Left colon (tissue), 2 donors: ENCODE measurements around the gene GRIFIN. TPM values are rescaled to one million over a fixed set of nuclear protein-coding genes. Genes with fewer than 3 reads are reported as not detected.
"Not testable (repeated sequence)": the region's sequence is repeated elsewhere in the genome, so short reads cannot be mapped to it uniquely, and the experiment has no call there.

Experiments used
- ATAC-seq: fragments of 200-7000 bp; cut with Tn5 transposase; one replicate; pipeline ENCODE4 v1.9.1; 2020; ENCODE audit warnings: mild to moderate bottlenecking, moderate library complexity
- DNase-seq, 2 donors: peaks; one replicate each; pipeline ENCODE4 v3.0.0-alpha.2; 2020
- intact Hi-C, 2 donors: fragments of 100-400 bp; cut with DNase I in 1 of 2; cut with micrococcal nuclease in 1 of 2; formaldehyde crosslinking; loops; one replicate each; pipeline versions ENCODE4 v1.11.2 to v1.14.0; 2022; cut with DNase I, micrococcal nuclease
- total RNA-seq, 2 donors: library from RNA; stranded (reverse); fragmentation: NEBNext Ultra II Directional; extraction: Animal tissue kit (Norgen Biotek cat#: 25700); gene quantifications; one replicate each; pipeline ENCODE4 v1.2.1, GENCODE V29; 2021
- donor health status: DM: no; HTN: no; CAD: no.
- donor health status: DM: yes; HTN: yes; CAD: no.

GRIFIN gene
- total RNA-seq, 2 donors from 2014 or later: not detected

DNA sequence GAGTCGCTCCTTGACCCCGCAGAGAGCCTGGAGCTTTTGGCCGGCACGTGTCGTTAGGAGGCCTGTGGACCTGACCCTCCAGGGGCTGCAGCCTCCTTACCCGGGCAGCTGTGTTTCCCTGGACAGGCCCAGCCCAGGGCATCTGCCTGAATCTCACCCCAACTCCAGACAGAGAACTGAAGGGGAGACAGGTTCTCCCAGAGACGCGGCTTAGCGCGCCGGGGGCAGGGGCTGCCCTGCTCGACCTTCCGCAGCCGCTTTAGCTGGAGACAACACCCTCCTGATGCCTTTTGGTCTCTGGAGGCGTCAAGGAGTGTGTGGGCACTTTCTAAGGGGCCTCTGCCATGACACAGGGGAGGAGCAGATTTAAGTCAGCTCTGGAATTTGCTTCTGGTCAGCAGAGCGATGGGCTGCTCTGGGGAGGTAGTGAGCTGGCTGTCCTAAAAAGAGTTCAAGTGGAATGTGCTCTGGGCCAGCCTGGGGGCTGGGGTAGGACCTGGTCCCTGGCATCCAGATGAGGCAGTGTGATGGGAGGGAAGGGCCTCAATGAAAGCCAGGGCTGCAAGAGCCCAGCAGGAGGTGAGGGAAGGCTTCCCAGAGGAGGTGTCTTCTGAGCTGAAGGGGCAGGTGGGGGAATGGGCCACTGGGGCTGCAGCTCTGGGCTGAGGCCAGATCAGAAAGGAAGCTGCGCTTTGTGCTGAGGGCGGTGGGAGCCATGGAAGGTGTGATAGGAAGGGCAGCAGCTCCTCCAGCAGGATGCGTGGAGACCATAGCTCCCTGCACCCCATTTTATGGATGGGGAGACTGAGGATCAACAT, 5.8 kb downstream of the GRIFIN start:
- no peak for ATAC-seq
- intact Hi-C loops: no loop called here
- DNase-seq: no peak

DNA sequence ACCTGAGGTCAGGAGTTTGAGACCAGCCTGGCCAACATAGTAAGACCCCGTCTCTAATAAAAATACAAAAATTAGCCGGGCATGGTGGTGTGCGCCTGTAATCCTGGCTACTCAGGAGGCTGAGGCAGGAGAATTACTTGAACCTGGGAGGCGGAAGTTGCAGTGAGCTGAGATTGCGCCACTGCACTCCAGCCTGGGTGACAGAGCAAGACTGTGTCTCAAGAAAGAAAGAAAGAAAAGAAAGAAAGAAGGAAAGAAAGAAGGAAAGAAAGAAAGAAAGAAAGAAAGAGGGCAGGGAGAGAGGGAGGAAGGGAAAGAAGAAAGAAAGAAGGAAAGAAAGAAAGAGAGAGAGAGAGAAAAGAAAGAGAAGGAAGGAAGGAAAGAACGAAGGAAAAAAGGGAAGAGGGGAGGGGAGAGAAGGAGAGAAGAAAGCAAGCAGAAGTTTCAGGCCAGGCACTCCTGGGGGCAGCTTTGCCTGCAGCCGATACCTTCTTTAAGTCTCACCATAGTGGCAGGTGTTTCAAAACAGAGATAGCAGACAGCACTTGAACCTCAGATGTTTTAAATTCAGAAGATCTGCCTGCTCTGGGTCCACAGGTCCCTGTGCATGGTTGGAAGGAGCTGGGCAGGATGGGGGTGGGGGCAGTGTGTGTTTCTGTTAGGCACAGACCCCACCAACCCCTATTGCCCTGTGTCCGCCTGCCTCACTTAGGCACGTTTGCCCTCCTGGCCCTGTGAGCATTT, 6.6 kb downstream of the GRIFIN start:
- intact Hi-C loops, ATAC-seq, DNase-seq: not testable (repeated sequence)

DNA sequence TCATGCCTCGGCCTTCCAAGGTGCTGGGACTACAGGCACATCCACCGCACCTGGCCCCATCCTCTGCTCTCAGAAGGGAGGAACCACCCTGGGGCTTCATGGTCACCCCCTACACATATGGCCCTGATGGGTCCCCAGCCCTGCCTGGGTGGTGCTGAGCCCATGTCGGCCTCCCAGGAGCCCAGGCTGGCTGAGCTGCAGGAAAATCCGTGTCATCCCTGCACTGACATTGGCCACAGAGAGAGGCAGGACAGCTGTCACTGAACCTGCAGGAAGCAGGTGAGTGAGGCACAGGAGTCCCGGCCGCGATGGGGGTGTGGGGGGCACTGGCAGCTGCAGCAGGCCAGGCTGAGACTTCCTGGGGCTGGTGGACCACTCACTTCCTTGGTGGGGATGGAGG, 8.0 kb downstream of the GRIFIN start:
- intact Hi-C loops: no loop called here
- ATAC-seq (no peak), DNase-seq (no peak)

DNA sequence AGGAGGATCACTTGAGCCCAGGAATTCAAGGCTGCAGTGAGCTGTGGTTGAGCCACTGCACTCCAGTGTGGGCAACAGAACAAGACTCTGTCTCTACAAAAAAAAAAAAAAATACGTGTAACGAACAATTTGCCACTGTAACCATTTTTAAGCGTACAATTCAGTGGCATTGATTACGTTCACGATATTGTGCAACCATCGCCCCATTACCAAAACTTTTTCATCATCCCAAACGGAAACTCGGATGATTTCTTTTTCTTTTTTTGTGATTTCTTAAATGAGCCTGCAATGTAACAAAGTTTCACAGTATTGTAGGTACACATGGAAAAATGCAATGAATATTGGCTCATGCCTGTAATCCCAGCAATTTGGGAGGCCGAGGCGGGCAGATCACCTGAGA, 9.5 kb downstream of the GRIFIN start:
- no peak for DNase-seq
- intact Hi-C loops: no loop called here
- no peak for ATAC-seq

DNA sequence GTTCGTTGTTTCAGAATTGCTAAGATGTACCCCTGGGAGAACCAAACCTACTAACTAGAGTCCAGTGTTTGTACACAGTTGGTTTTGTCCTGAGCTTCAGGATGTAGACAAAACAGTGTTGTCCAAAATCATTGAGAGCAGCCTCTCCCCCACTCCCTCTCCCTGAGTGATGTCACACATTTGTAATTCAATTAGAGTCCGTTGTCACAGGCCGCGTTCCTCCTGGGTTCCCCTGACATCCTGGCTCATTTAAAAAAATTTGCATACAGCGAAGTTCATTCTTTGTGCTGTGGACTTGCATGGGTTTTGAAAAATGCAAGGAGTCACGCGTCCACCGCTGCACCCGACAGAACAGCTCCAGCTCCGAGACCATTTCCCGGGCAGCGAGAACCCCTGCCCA, 10.3 kb downstream of the GRIFIN start:
- intact Hi-C loops: no loop called here
- DNase-seq: no peak
- no peak for ATAC-seq

DNA sequence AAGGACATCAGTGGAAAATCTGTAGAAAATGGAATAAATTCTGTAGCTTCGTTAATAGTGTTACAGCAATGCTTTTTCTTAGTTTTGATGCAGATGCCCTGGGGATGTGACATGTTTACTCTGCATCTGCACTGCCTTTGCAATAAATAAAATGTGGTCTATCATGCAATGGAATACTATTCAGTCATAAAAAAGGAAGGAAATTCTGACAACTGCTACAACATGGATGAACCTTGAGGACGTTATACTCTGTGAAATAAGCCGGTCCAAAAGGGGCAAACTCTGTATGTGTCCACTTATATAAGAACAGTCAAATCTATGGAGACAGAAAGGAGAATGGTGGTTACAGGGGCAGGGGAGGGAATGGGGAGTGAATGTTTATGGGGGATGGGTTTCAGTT, 13.5 kb downstream of the GRIFIN start:
- intact Hi-C loops: no loop called here
- ATAC-seq: no peak

DNA sequence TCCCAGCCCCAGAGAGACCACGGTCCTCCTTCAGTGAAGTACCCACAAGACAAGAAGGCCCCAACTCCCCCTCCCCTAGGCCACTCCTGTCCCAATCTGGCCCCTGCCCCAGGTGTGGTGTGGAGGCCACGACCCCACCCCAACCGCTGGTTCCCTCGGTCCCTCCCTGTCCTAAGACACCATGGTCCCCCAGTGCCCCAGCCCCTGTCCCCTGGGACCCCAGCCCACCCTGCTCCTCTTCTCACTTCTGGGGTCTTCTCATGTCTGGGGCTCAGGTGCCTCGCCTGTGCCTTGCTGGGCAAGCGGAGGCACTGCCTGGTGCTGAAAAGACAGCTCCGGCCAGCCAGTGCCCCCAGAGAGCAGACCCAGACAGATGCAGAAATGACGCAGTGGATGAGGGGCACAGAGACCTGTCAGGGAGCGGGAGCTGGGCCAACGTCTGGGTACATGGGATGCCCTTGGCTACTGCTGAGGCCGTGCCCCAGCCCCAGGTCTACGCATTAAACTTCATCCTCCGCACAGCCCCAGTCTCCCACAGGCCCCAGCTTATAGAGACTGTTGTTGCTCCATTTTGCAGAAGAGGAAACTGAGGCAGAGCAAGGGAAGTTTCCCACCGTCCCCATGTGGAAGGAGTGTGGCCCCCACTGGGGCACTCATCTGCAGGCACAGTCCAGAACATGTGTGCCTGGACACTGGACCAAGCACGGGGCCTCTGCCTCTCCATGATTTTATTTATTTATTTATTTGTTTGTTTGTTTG, 14.8 kb downstream of the GRIFIN start:
- no peak for DNase-seq
- ATAC-seq: no peak
- intact Hi-C loops: no loop called here

More for the DNA sequence above, 13.5 kb downstream of the GRIFIN start:
- no peak for DNase-seq

DNA sequence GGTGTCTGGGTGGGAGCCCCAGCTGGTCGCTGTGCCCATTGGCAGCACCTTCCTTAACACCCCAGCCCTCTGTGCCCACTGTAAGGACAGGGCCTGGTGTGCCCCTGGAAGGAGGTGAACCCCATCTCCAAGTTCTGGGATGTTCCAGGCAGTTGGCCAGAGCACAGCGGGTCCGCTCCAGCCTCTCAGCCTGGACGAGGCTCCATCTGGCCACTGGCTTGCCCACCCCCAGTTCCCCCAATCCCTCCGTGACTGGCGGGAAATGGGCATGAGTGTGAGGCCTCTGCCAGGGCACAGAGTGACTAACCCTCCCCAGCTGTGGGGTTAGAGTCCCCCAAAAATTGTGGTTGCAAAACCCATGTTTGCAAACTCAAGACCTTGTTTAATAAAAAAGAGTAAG, 15.6 kb downstream of the GRIFIN start:
- ATAC-seq: no peak
- DNase-seq: no peak
- intact Hi-C loops: no loop called here

DNA sequence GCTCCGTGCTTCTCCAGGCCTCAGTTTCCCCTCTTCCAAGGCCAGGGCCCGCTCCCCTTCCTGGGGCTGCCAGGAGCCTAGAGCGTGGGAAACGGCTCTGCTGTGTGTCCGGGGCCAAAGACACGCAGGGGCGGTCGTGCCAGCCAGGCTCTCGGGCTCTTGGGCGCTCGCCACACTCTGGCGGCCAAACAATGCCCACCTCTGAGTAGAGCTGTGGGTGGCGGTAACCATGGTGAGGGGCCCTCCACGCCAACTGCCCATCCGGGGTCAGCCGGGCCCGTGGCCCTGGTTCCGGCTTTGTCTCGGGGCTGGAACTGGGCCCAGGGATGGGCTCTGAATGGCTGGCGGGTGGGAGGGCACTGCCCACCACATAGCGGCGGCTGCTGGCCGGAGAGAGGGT, 16.0 kb downstream of the GRIFIN start:
- ATAC-seq: no peak
- DNase-seq: no peak
- intact Hi-C loops: no loop called here

DNA sequence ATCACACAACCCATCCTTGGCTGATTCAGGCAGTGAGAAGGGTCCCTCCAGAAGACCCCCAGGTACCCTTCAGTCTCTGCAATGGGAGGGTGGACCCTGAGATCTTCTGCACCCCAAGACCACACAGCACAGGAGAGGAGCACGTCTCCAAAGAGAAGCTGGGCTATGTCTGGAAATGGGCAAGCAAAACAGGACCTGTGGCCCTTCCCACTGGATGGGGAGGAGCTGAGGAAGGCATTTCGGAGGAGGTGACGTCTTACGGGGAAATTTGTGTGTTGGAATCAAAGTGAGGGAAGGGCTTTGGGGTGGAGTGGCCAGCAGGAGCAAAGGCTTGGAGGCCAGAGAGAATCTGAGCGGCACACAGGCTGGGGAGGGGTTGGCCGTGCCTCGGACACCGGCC, 16.5 kb downstream of the GRIFIN start:
- intact Hi-C loops: no loop called here
- ATAC-seq: no peak
- DNase-seq: no peak

DNA sequence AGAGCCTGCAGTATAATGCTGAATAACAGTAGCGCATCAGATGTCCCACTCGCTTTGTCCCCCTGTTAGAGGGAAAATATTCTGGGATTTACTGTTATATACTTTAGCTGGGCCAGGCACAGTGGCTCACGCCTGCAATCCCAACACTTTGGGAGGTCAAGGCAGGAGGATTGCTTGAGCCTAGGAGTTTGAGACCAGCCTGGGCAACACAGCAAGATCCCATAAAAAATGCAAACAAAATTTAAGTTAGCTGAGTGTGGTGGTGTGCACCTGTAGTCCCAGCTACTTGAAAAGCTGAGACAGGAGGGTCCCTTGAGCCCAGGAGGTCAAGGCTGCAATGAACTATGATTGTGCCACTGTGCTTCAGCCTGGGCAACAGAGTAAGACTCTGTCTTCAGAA, 22.3 kb downstream of the GRIFIN start:
- DNase-seq, ATAC-seq, intact Hi-C loops: not testable (repeated sequence)

DNA sequence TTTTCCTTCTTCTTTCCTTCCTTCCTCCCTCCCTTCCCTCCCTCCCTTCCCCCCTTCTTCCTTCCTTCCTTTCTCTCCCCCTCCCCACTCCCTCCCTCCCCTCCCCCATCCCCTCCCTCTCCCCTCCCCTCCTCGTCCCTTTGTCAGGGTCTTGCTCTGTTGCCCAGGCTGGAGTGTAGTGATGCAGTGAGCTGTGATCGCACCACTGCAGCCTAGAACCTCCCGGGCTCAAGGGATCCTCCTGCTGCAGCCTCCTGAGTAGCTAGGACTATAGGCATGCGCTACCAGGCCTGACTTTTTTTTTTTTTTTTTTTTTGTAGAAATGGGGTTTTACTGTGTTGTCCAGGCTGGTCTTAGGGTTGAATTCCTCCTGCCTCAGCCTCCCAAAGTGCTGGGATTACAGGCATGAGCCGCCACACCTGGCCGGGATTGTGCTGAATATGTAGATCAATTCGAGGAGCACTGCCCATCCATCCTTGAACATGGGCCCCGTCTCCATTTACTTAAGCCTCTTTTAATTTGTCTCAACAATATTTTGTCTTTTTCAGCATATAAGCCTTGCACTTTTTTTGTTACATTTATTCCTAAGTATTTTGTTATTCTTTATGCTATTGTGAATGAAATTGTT, 23.4 kb downstream of the GRIFIN start:
- no peak for ATAC-seq
- intact Hi-C loops: no loop called here
- no peak for DNase-seq

DNA sequence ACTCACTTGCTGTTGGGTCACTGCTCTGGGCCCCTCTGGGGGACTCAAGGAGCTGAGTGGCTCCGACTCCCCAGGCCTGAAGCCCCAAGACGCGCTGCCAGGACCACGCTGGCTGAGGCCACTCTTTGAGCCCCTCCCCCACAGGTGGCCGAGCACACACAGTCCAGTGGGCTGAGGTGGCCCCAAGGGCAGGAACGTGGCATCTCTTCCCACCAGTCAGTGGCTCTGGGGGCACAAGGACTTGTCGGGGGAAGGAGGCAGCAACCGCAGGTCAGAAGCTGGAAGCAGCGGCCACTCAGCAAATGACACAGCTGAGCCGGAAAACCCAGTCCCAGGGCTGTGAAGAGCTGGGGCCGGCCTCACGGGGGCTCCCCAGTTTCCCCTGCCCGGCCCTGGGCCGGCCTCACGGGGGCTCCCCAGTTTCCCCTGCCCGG, 24.1 kb downstream of the GRIFIN start:
- peak; percentile 64 for ATAC-seq
- intact Hi-C loops: no loop called here

DNA sequence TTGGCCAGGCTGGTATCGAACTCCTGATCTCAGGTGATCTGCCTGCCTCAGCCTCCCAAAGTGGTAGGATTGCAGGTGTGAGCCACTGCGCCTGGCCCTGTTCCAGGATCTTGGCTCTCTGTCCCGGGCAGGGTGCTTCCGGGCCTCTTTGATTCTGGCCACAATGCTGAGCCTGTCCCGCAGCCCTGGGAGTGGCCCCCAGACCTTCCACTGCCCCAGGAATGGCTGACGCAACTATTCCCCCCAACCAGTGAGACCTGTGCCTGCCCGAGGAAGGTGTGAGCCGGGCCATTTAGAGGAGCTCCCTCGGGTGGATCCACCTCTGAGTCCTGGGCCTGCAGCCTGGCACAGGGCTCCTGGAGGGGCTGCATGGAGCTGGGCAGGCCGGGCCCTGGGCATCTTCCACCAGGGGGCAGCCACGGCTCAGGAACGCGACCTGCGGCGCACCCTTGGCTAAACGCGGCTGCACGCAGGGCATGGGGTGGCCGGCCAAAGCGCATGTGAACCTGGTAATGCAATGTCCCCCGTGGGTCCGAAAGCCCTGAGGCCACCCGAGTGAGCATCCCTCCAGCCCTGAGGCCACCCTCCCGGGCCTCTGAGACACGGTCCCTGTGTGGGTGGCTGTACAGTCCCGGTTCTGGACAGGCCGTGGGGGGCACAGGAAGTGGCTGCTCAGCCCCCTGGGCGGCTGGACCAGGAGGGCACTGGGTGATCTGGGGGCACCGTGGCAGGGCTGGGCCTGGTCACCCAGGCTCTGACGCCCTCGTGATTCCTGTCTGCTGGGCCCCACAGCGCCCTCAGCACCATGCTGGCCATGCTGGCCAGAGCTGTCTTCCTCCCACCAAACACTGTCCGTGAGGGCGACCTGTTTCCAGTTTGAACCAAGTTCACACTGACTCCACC, 24.8 kb downstream of the GRIFIN start:
- ATAC-seq (peak; percentile 95), DNase-seq (peak; percentile 70 to 92)
- intact Hi-C loops: no loop called here

More for the DNA sequence above, 24.1 kb downstream of the GRIFIN start:
- DNase-seq: peak in 1 of 2 donors; percentile 40

DNA sequence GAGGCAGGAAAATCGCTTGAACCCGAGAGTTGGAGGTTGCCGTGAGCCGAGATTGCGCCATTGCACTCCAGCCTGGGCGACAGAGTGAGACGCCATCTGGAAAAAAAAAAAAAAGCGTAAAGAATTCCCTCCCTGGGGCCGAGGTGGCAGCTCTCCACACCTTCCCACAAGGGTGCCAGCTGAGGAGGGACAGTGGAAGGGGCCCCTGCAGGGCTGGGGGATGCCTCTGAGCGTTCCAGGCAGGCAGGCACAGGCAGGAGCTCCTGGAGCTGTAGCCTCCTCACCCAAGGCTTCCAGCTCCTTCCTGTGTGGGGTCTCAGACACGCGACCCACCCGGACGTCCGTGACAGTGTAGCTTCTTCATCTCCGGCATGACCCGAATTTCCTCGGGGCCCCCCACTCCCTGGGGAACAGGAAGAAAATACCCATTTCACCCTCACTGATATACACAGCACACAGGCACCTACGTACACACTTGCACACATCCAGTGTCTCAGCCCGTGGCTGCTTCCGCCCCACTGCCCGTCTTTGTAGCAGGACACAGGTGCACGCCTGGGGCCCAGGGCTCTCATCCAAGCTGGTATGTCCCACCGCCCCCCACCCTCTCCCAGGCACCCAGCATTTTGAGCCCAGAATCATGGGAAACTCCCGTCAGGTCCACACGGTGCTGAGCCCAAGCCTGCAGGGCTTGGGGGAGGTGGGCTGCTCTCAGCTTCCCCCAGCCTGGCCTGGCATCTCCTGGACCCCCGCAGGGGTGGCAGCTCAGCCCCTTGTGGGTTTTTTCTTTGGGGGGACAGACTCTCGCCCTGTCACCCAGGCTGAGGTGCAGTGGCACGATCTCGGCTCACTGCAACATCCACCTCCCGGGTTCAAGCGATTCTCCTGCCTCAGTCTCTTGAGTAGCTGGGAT, 25.7 kb downstream of the GRIFIN start:
- no peak for DNase-seq
- ATAC-seq: no peak
- intact Hi-C loops: no loop called here

DNA sequence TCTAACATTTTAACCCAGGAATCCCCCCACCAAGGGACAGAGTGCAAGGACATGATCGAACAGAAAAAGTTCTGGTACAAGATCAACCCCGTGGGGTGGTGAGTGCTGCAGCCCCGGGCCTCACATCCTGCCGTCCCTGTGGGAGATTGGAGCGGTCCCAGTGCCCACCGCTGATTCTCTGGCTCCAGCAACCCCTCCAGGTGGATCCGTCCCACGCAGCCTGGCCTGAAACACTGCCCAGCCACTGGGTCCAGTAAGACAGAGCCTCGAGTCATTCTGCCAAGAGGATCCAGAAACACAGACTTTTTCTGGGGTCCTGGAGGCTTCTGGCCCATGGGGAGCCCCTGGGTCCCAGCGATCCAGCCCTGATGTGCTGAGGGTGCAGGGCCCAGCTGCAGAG, 29.5 kb downstream of the GRIFIN start:
- ATAC-seq (no peak), DNase-seq (no peak)
- intact Hi-C loops: no loop called here

DNA sequence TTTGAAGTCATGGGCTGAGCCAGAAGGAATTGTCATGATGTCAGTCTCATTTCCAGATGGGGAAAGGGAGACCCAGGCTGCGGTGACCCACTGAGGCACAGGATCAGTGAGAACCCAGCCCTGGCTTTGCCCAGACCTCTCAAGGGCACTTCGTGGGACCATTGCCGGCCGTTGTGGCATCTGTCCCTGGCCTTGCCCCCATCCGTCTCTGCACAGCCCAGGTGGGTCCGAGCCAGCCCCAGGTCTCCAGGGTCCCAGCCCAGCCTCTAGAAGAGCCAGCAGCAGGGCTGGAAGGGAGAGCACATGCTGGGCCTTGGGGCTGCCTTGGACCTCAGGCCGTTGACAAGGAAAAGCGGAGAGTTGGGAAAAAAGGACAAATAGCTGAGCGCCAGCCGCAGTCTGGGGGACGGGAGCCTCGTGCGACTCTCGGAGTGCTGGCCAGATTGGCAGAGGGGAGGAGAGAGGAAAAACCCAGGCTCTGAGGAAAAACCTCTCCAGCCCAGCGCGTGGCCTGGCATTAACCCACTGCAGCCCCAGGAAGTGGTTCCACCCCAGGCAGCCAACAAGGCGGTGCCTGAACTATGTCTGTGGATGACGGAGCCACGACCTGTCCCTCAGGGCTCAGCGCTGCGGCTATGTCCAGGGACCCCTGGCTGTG, 30.2 kb downstream of the GRIFIN start:
- intact Hi-C loops: no loop called here
- ATAC-seq (no peak), DNase-seq (no peak)
